A549 (cell line): ENCODE results near the gene ESYT1.

Source experiments
- BHLHE40 ChIP-seq: IDR thresholded peaks from 2 replicates; pipeline ENCODE4 v1.6.1; 2012; ENCODE audit warnings: low read depth, low read length, inconsistent platforms
- CTCF ChIP-seq: fragments of >200 bp; sonication (Bioruptor Twin); formaldehyde crosslinking; IDR thresholded peaks from 3 replicates; pipeline ENCODE4 v1.5.1; 2016
- EHMT2 ChIP-seq: fragments of 200-600 bp; sonication (generic); IDR thresholded peaks from 2 replicates; pipeline ENCODE4 v1.6.1; 2016; ENCODE audit warnings: antibody characterized with exemption, low read depth, mild to moderate bottlenecking, moderate library complexity
- POLR2AphosphoS2 ChIP-seq: conservative IDR thresholded peaks from 2 replicates; pipeline ENCODE4 v1.6.1; 2012; ENCODE audit warnings: low read length, improper control_type of control experiment, inconsistent platforms
- REST ChIP-seq: fragments of 200-600 bp; sonication (generic); IDR thresholded peaks from 2 replicates; pipeline ENCODE4 v1.6.1; 2016; ENCODE audit warnings: antibody characterized with exemption, mild to moderate bottlenecking, moderate library complexity

- TF ChIP-seq CTCF = no peak
- no peak for TF ChIP-seq BHLHE40
- no peak for TF ChIP-seq POLR2AphosphoS2
- TF ChIP-seq EHMT2 = no peak
- no peak for TF ChIP-seq REST
These were observed 22.5 kb downstream of the ESYT1 start for GRCh38 chr12:56150563-56150962.
